Adipose tissue (tissue), 3 donors: ENCODE results near the gene DPP10. TPM values are rescaled to one million over a fixed set of nuclear protein-coding genes. Genes with fewer than 3 reads are reported as not detected.
"Not testable (repeated sequence)": the region's sequence is repeated elsewhere in the genome, so short reads cannot be mapped to it uniquely, and the experiment has no call there.

Experiments used
- H3K27ac ChIP-seq: one replicate; pipeline ENCODE4 v1.5.1; 2013; ENCODE audit warnings: low read depth, low read length
- whole genome bisulfite sequencing, 3 donors: extraction: QIAGEN DNeasy Blood & Tissue Kit; methylation state at CpG; one replicate each; pipeline ENCODE4 v1.1.7; 2013; 5-methylcytosine and 5-hydroxymethylcytosine counted together
- polyA plus RNA-seq, 3 donors: library from polyadenylated mRNA; stranded (reverse); fragments of 200-250 nt; gene quantifications; one replicate each; pipeline ENCODE4 v1.2.3, GENCODE V29; 2013
- donor health status: healthy with polysubstance abuse.
- donor health status: Bipolar disorder and iron deficiency.
- donor health status: healthy.

The DPP10 gene
- polyA plus RNA-seq, 3 donors: 0.18 to 2.0 TPM; not detected in 1

DNA sequence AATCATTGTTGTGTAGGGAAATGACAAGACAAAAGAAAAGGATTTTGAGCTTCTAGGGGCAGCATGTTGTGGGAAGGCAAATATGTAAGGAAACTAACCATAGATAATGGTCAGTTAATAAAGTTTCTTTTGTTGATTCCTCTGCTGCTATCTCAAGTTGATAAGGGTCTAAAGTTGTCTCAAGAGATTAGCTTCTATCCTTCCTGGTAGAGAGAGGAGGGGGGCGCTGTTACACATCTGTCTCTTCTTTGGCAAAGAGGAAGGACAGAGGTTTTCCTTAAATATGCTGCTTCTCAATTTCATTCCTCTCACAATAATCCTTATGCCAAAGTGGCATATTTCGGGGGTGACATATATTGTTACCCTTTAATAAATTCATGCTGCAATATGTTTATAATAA, 944.0 kb downstream of the DPP10 start:
- WGBS, 3 donors: 71 to 80% (median 79%) methylated on average over 2 of the region's 2 CpGs

DNA sequence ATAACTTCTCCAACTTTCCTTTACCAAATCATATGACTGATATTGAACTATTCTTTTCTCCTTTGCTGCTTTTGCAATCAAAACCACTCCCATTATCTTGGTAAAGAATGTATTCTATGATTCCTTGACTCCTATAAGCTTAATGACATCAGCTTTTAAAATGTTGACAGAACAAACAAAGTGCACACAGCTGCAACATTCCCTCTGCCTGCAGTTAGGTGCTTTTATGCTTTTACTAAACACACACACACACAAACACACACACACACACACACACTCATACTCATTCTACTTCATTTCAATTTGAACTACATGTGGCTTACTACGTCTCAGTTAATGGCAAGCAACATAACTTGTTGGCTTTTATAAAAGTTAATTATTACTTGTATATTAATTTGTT, 946.6 kb downstream of the DPP10 start:
- no peak overlapping the region for H3K27ac ChIP-seq
- 23 to 83% (median 68%) methylated on average over 1 of the region's 1 CpG for WGBS, 3 donors

More for the DNA sequence above, 944.0 kb downstream of the DPP10 start:
- H3K27ac ChIP-seq: no peak overlapping the region

- 75 to 80% (median 75%) methylated on average over 6 of the region's 6 CpGs for WGBS, 3 donors
- no peak overlapping the region for H3K27ac ChIP-seq
Measured at GRCh38 chr2:115389898-115390565, 947.6 kb downstream of the DPP10 start.

DNA sequence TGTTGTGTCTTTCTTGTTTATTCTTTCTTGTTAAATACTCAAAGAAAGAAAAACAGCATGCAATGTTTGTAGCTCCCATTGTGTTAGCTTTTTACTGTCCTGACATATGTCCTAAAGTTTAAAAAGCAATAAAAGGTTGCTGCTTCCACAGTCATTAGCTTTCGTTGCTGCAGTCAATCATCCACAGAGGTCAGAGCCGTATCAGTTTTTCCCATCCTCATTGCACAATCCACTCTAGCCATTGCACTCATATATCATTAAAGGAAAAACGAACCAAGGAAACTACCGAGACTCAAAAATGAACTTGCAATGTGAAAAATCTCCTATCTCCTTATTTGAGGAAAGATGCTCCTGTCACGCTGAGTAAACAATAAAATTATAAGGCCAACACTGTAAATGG, 954.1 kb downstream of the DPP10 start:
- H3K27ac ChIP-seq: no peak overlapping the region
- WGBS, 3 donors: 44 to 50% (median 48%) methylated on average over 5 of the region's 5 CpGs

DNA sequence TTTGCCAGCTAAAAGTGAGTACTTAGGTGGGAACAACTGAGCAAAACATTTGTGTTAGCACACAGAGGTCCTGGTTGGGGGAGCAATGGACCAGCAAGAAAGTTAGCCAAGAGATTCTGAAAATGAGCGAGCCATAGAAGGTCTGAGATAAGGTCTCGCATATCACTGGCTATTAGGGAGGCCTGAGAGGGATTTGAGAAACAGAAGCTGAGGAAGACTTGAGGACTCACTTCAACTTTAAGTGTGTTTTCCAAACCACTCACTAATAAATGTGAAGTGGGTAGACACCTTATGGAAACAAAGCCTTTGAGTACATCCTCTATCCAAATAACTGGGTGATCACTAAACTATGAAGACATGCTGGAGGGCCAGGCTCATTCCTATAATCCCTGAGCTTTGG, 958.5 kb downstream of the DPP10 start:
- WGBS, 3 donors: 84 to 89% (median 85%) methylated on average over 2 of the region's 2 CpGs
- no peak overlapping the region for H3K27ac ChIP-seq

- WGBS, 3 donors: 0 to 25% (median 0%) methylated on average over 1 of the region's 1 CpG
- no peak overlapping the region for H3K27ac ChIP-seq
Measured at GRCh38 chr2:115412501-115412900, 970.1 kb downstream of the DPP10 start.

DNA sequence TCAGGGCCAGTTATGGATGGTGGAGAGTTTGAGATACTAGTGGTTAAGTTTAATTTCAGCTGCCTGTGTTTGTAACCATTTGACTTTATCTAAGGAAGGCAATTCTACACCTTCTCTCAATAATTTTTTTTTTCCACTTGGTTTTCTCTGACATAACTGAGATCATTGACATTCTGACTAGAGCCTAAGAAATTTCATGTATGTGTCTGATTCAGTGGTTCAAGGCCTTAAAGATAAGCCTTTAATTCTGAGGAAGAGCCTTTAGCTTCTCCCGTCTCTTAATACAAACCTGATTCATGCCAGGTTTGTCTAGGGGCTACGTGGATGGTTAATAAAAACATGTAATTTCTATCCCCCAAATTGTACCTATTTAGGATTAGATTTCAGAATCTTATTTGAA, 971.4 kb downstream of the DPP10 start:
- 64 to 89% (median 70%) methylated on average over 2 of the region's 2 CpGs for WGBS, 3 donors
- no peak overlapping the region for H3K27ac ChIP-seq

DNA sequence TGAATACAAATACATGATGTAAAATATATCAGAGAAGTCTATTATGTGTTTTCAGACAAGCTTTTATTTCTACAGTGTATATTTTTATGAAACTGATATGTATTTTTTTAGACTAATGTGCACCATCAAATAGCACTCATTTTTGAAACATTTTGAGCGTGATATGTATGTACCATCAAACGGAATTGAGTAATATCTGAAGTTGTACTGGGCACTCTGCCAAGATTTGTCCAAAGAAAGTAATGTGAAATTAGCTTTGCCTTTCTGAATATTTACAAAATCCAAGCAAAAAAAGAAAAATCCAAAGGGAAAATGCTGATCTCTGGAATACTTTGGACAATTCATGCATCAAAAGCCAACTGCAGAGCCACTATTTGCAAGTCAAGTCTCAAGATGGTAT, 972.0 kb downstream of the DPP10 start:
- 43 to 57% (median 47%) methylated on average over 2 of the region's 2 CpGs for WGBS, 3 donors
- no peak overlapping the region for H3K27ac ChIP-seq

DNA sequence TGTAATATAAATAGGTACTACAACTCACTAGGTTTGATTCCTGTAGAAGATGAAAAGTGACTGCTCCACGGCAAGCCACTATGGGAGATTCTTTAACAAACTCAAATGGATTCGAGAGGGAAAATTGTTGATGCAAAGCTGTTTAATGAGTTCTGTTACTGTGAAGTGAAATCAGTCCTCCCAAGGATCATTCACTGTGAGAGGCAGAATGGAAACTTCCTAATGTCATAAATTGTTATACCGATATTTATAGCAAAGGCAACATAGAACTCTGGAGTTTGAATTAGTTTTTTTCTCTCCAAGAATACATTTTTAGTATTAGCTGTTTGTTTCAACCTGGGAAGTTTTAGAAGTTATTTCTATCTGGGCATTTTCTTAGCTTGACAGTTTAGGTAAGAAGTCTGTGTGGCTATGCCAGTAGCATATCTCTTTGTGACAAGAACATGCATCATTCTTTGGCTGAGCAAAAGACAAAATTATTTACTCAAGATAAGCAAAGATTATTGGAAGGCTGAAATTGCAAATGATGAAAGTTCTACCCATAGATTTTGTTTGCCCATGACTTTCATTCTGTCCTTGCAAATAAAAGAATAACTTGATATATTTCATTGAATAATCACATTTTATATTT, 979.7 kb downstream of the DPP10 start:
- WGBS, 3 donors: 31 to 63% (median 56%) methylated on average over 3 of the region's 3 CpGs
- H3K27ac ChIP-seq: no peak overlapping the region

GRCh38 chr2:115427436-115427835, 985.0 kb downstream of the DPP10 start:
- H3K27ac ChIP-seq: no peak overlapping the region
- WGBS, 3 donors: 83 to 86% (median 84%) methylated on average over 1 of the region's 1 CpG

- H3K27ac ChIP-seq: not testable (repeated sequence)
- 24 to 28% (median 24%) methylated on average over 6 of the region's 6 CpGs for WGBS, 3 donors
Measured at GRCh38 chr2:115440746-115441145, 998.3 kb downstream of the DPP10 start.

DNA sequence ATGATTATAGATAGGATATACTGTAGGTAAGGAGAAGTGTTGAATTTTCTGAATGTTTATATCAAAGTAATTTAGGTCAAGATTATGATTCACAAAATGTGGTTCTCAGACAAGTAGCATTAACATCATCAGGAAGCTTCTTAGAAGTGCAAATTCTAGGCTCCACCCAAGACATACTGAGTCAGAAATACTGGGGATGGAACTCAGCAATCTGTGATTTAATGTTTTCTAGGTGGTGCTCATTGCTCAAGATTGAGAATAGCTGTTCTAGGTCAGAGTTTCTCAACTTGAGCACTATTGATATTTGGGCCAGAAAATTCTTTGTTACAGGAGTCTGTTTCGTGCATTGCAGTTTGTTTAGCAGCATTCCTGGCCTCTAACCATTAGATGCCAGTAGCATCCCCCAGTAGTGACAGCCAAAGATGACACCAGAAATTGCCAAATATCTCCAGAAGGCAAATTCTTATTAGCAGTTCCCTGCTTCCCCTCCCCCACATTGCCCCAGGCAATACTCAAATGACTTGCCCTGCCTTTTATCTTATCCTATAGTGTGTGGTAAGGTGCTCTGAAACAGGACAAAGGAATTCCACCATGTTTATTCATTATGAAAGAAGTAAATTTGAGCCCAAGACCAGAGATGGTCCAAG, 1001.2 kb downstream of the DPP10 start:
- WGBS, 3 donors: 64 to 95% (median 82%) methylated on average over 1 of the region's 1 CpG

DNA sequence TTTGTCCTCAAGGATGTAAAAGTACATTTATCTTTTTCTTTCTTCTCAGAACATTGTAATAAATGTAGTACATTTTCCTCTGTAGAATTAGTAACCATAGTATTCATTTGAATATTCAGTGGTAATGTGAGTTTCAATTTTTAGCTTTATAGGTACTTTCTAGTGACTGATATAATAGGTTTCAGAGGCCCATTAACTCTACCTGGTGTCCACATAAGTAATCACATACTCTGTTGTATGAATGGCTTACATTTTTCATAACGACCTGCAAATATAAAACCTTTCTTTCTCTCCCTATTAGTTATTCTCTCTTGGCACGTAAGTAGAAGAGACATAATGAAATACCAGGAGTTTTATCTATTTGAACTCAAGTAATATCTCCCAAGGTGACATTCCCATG, 1017.6 kb downstream of the DPP10 start:
- H3K27ac ChIP-seq: no peak overlapping the region
- 46 to 68% (median 66%) methylated on average over 2 of the region's 2 CpGs for WGBS, 3 donors

More for the DNA sequence above, 1001.2 kb downstream of the DPP10 start:
- no peak overlapping the region for H3K27ac ChIP-seq

DNA sequence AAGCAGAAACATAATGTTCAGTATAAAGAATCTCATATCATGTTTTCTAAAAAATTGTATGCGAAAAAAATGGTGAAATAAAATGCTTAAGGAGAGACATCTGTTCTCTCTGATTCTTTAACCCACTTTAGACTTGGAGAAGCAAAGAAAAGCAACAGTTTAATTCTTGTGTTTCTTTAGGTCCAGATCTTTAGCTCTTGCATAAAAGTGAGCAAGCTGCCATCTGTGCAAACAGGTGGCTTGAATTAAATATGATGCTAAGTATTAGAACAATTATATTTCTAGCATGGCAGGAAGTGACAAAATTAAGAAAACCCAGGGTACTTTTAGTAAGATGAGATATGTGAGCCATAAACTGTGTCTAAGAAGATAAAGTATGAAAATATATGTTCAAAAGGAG, 1038.3 kb downstream of the DPP10 start:
- H3K27ac ChIP-seq: no peak overlapping the region
- WGBS, 3 donors: 61 to 78% (median 63%) methylated on average over 1 of the region's 1 CpG

DNA sequence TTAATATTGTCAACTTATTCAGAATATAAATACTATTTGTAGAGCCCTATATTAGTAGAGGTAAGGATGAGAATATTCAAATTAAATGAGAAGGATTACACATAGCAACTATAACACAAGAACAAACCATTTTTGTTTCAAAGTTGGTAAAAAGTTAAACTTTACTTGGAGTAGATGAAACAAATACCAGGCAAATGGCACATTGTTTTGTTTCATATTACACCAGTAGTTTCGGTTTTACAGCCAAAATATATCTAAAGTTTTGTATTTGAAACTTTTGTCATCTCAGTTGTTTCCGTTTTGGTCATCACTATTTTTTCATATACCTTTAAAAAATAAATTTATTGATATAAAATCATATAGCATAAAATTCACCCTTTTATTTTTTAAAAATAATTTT, 1039.4 kb downstream of the DPP10 start:
- no peak overlapping the region for H3K27ac ChIP-seq
- 74 to 89% (median 76%) methylated on average over 2 of the region's 2 CpGs for WGBS, 3 donors

DNA sequence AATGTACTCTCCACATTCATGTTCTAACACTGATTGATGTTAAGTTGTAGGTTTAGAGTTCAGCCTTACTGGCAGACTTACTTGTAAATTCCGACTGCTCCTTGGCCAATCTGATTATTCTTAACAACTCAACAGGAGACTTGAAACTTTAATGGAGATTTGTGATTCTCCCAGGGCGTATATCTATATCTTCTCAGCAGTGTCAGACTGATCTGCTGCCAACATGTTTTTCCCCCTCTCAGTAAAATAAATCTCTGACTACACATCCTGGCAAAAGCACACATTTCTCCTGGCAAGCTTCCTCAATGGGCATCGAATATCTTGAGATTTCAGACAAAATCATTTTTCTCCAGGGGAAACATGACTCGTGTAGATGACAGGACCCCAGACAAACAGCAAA, 1041.2 kb downstream of the DPP10 start:
- WGBS, 3 donors: 43 to 72% (median 49%) methylated on average over 4 of the region's 4 CpGs
- no peak overlapping the region for H3K27ac ChIP-seq

- 54 to 76% (median 72%) methylated on average over 1 of the region's 1 CpG for WGBS, 3 donors
- H3K27ac ChIP-seq: no peak overlapping the region
Measured at GRCh38 chr2:115484486-115484885, 1042.0 kb downstream of the DPP10 start.

DNA sequence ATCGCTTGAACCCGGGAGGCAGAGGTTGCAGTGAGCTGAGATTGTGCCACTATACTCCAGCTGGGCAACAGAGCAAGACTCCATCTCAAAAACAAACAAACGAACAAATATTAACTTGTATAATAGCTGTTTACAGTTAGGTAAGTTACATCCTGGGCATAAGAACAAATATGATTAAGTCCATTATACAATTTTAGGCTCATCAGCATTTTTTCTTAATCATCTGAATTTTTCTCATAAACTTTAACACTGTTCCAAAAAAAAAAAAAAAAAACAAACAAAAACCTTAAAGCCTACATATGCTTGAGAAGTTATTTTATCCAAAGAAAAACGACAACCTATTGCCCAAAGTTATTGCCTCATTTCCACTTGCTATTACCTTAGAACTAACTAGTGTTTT, 1042.5 kb downstream of the DPP10 start:
- WGBS, 3 donors: 67 to 91% (median 85%) methylated on average over 4 of the region's 4 CpGs

GRCh38 chr2:115491186-115491793, 1048.8 kb downstream of the DPP10 start:
- 43 to 70% (median 45%) methylated on average over 4 of the region's 4 CpGs for WGBS, 3 donors

More for the DNA sequence above, 1042.5 kb downstream of the DPP10 start:
- H3K27ac ChIP-seq: no peak overlapping the region

More at GRCh38 chr2:115491186-115491793, 1048.8 kb downstream of the DPP10 start:
- no peak overlapping the region for H3K27ac ChIP-seq
